AG10803 (cell line): ENCODE measurements around the gene SFR1.
"Not testable (repeated sequence)": the region's sequence is repeated elsewhere in the genome, so short reads cannot be mapped to it uniquely, and the experiment has no call there.

Experiments
- DNase-seq: peaks from one replicate; pipeline ENCODE4 v3.0.0; 2010; ENCODE audit warnings: low read depth
- H3K4me3 ChIP-seq: 2 replicates; pipeline ENCODE4 v1.5.1; 2011; ENCODE audit warnings: mild to moderate bottlenecking, low read length, control low read depth
- CTCF ChIP-seq: conservative IDR thresholded peaks from 2 replicates; pipeline ENCODE4 v1.5.1; 2011; ENCODE audit warnings: mild to moderate bottlenecking, low read length, control low read depth, inconsistent platforms

Gene SFR1

GRCh38 chr10:104155591-104155990 is 33.6 kb downstream of the SFR1 start:
- TF ChIP-seq CTCF: no peak
- H3K4me3 ChIP-seq: no peak overlapping the region
- DNase-seq: no peak

DNA sequence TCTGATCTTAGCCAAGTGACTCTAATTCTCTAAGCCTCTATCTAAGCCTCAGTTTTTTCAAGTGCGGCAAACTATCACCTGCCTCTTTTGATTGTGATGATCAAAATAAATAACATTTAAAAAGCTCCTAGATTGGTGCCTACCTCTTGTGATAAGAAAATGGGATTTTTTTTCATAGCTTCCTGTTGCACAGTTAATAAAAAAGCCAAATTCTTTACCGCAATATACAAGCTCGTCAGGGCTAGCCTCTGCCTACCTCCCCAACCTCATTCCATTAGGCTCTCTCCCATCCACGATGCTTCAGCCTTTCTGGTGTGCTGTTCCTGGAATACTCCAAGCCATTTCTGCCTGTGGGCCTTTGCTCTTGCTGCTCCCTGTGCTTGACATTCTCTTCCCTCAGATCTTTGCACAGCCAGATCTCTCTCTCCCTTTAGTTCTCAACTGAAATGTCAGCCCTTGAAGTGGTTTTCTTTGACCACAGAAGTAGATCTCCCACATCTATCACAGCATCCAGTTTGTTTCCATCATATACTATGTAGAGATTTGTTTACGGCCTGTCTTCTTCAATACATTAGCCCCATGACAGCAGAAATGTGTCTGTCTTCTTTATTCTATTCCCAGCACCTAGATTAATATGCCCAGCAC is 48.8 kb downstream of the SFR1 start:
- no peak for DNase-seq
- TF ChIP-seq CTCF: no peak

DNA sequence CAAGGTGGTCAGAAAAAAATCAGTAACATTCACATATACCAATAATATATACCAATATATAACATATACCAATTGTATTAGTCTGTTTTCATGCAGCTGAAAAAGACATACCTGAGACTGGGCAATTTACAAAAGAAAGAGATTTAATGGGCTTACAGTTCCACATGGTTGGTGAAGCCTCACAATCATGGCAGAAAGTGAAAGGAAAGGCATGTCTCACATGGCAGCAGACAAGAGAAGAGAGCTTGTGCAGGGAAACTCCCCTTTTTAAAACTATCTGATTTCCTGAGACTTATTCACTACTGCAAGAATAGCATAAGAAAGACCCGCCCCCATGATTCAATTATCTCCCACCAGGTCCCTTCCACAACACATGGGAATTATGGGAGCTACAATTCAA is 52.2 kb downstream of the SFR1 start:
- not testable (repeated sequence) for DNase-seq, H3K4me3 ChIP-seq

More for the DNA sequence above, 48.8 kb downstream of the SFR1 start:
- H3K4me3 ChIP-seq: no peak overlapping the region
